AG09319 (cell line): ENCODE measurements around the gene NELL2.

Source experiments
- DNase-seq: peaks from one replicate; pipeline ENCODE4 v3.0.0-alpha.2; 2010; ENCODE audit warnings: low read depth; ENCODE audit errors: extremely low read depth
- TF ChIP-seq, protein P1 (sequence below): IDR thresholded peaks from 2 replicates; pipeline ENCODE4 v1.5.1; 2011; ENCODE audit warnings: low read depth, mild to moderate bottlenecking, inconsistent platforms, low read length, moderate library complexity

Gene NELL2

DNA sequence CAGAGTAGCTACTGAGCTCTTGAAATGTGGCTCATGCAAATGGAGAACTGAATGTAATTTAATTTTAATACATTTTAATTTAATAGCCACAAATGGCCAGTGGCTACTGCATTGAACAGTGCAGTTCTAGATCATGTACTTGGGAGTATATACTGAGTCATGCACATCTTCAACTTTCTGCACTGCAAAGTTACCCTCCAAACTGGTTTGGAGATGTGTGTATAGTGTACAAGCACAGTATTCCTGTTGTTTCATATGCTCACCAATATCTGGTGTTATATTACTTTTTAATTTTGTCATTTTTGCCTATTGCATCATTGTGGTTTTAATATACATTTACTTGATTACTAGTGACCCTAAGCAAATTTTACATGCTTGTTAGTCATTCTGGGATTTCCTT lies 372.8 kb downstream of the NELL2 start:
- DNase-seq = no peak
- TF ChIP-seq, protein P1, sequence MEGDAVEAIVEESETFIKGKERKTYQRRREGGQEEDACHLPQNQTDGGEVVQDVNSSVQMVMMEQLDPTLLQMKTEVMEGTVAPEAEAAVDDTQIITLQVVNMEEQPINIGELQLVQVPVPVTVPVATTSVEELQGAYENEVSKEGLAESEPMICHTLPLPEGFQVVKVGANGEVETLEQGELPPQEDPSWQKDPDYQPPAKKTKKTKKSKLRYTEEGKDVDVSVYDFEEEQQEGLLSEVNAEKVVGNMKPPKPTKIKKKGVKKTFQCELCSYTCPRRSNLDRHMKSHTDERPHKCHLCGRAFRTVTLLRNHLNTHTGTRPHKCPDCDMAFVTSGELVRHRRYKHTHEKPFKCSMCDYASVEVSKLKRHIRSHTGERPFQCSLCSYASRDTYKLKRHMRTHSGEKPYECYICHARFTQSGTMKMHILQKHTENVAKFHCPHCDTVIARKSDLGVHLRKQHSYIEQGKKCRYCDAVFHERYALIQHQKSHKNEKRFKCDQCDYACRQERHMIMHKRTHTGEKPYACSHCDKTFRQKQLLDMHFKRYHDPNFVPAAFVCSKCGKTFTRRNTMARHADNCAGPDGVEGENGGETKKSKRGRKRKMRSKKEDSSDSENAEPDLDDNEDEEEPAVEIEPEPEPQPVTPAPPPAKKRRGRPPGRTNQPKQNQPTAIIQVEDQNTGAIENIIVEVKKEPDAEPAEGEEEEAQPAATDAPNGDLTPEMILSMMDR = no peak

DNA sequence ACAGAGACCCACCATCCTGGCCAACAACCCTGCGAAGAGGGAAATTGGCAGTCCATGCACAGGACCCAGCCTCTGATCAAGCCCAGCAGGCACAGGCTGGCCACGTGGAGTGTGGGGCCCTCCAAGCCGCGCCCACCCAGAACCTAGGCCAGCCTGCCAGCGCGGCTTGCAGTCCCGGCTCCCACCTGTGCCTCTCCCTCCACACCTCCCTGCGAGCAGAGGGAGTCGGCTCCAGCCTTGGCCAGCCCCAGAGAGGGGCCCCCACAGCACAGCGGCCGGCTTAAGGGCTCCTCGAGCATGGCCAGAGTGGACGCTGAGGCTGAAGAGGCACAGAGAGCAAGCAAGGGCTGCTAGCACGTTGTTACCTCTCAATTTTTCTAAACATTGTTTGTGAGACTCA lies 373.4 kb downstream of the NELL2 start:
- TF ChIP-seq, protein P1 = no peak
- no peak for DNase-seq

DNA sequence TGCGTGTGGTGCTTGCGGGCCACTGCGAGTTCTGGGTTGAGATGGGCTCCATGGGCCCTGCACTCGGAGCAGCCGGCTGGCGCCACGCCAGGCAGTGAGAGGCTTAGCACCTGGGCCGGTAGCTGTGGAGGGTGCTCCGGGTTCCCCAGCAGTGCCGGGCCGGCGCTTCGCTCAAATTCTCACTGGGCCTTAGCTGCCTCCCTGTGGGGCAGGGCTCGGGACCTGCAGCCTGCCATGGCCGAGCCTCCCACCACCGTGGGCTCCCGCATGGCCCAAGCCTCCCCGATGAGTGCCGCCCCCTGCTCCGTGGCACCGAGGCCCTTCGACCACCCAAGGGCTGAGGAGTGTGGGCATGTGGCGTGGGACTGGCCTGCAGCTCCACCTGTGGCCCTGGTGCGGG lies 375.7 kb downstream of the NELL2 start:
- TF ChIP-seq, protein P1 = no peak
- no peak for DNase-seq

DNA sequence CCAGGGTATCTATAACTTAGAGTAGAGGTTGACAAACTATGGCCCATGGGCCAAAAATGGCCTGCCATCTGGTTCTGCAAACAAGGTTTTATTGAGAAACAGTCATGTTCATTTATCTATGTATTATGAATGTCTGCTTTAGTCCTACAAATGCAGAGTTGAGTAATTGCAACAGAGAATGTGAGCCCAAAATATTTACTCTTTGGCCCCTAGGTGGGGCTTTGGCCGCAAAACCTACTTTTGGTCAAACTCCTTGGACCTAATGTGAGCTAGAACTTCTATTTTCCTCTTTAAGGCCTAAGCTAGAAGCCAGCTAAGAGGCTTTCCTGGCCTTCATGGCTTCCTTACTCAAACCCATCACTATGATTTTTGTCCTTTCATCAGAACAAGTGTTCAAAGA lies 379.1 kb downstream of the NELL2 start:
- DNase-seq = no peak
- TF ChIP-seq, protein P1 = no peak

DNA sequence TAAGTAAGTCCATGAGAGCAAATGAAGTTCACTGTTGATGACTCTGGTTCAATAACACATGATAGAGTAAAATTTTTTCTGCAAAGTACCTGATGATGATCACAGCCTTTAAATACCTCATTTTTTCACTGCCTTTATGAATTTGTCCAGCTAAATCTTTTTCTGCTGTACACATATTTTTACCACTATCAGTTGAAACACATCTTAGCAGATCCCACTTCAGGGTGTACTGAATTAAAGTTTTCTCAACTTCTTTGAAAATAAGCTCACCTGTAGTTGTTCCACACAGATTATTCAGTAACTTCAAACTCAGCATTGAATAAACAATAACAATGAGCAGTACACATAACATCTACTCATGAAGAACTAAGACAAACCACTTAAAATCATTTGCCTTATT lies 385.9 kb downstream of the NELL2 start:
- TF ChIP-seq, protein P1 = no peak
- DNase-seq = no peak

DNA sequence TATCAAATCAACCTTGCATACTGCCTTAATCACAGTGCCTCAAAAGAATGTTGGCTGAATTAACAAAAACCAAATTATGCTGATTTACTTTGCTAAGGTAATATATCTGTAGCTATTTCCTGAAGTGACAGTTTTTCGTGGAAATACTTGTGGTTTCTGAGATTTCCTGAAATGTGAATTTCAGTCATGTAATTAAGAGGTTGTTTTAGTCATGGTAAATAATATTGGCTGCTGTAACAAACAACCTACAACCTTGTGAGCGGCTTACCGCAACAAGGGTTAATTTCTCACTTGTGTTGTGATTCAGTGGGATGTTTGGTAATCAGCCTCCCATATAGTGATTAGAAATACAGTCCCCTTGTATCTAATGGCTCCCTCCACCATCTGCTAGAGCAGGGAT lies 387.9 kb downstream of the NELL2 start:
- no peak for DNase-seq
- TF ChIP-seq, protein P1 = no peak

DNA sequence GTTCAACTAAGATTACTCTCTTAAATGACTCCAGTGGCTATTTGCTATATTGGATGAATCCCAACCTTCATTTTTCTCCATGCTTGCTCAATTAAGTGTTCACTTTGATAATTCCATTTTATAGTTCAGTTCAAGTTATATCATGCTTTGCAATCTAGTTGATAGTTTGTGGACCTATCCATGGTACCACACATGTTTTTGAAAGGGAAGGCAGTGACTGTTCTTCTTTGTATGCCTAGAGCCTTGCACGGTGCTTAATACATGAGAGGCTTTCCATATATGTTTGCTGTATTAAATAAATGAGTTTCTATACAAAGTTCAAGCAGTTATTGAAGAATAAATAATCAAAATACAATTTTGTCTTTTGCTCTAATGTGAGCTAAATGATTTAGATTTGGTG lies 391.3 kb downstream of the NELL2 start:
- TF ChIP-seq, protein P1 = no peak
- DNase-seq = no peak
